WTC11 (cell line): ENCODE measurements around the gene ATP13A4. TPM values are rescaled to one million over a fixed set of nuclear protein-coding genes. Genes with fewer than 3 reads are reported as not detected.

Experiments used
- ATAC-seq: fragments of 200-7000 bp; cut with Tn5 transposase; 2 replicates; pipeline ENCODE4 v1.10.0; 2021; ENCODE audit warnings: mild to moderate bottlenecking, moderate library complexity
- CTCF ChIA-PET: fragments of 300-600 bp; sonication (Branson Sonifier 250); formaldehyde crosslinking; loops from one replicate; lab custom pipeline; 2021; ENCODE audit warnings: antibody characterized with exemption; lab: Charles Lee
- POLR2A ChIA-PET: fragments of 350-600 bp; sonication (Branson Sonifier 250); formaldehyde crosslinking; loops from one replicate; lab custom pipeline; 2021; ENCODE audit warnings: antibody characterized with exemption; lab: Charles Lee
- DNase-seq: peaks from one replicate; pipeline ENCODE4 v3.0.0; 2021; ENCODE audit warnings: low spot score
- H3K27ac Mint-ChIP-seq: 2 replicates; pipeline ENCODE4 v1.8.0; 2021; ENCODE audit warnings: mixed read lengths
- H3K27me3 Mint-ChIP-seq: 2 replicates; pipeline ENCODE4 v1.8.0; 2021; ENCODE audit warnings: low read depth, mild to moderate bottlenecking, moderate library complexity, mixed read lengths
- H3K36me3 Mint-ChIP-seq: 2 replicates; pipeline ENCODE4 v1.8.0; 2021; ENCODE audit warnings: mixed read lengths
- H3K4me1 Mint-ChIP-seq: 2 replicates; pipeline ENCODE4 v1.8.0; 2022; ENCODE audit warnings: mixed read lengths
- H3K4me3 Mint-ChIP-seq: 2 replicates; pipeline ENCODE4 v1.8.0; 2021; ENCODE audit warnings: mild to moderate bottlenecking, moderate library complexity, mixed read lengths
- H3K9me3 Mint-ChIP-seq: 2 replicates; pipeline ENCODE4 v1.8.0; 2021; ENCODE audit warnings: mixed read lengths
- AFF4 ChIP-seq: sonication (generic); formaldehyde crosslinking; IDR thresholded peaks from 2 replicates; pipeline ENCODE4 v1.8.1; 2023; ENCODE audit warnings: mild to moderate bottlenecking, missing genetic modification reagents, borderline replicate concordance
- E2F5 ChIP-seq: sonication (generic); formaldehyde crosslinking; IDR thresholded peaks from 2 replicates; pipeline ENCODE4 v1.8.1; 2022; ENCODE audit warnings: mild to moderate bottlenecking, moderate library complexity, missing genetic modification reagents
- ERG ChIP-seq: fragments of 250-450 bp; sonication (Bioruptor Pico); IDR thresholded peaks from 2 replicates; pipeline ENCODE4 v1.8.0; 2021; ENCODE audit warnings: mild to moderate bottlenecking
- FOXJ3 ChIP-seq: sonication (generic); formaldehyde crosslinking; IDR thresholded peaks from 2 replicates; pipeline ENCODE4 v1.9.0; 2021; ENCODE audit warnings: missing genetic modification reagents, mild to moderate bottlenecking, borderline replicate concordance
- FOXP1 ChIP-seq: sonication (generic); formaldehyde crosslinking; IDR thresholded peaks from 2 replicates; pipeline ENCODE4 v1.8.0; 2022; ENCODE audit warnings: missing genetic modification reagents, mild to moderate bottlenecking, moderate library complexity, borderline replicate concordance
- GABPB1 ChIP-seq: sonication (generic); formaldehyde crosslinking; IDR thresholded peaks from 2 replicates; pipeline ENCODE4 v1.8.1; 2023; ENCODE audit warnings: mild to moderate bottlenecking, missing genetic modification reagents
- HMGA2 ChIP-seq: fragments of 250-450 bp; sonication (Bioruptor Pico); IDR thresholded peaks from 2 replicates; pipeline ENCODE4 v1.4.0; 2021; ENCODE audit warnings: mild to moderate bottlenecking, moderate library complexity
- PRRX2 ChIP-seq: fragments of 250-450 bp; sonication (Bioruptor Pico); IDR thresholded peaks from 2 replicates; pipeline ENCODE4 v1.8.0; 2021; ENCODE audit warnings: mild to moderate bottlenecking
- RELA ChIP-seq: sonication (generic); formaldehyde crosslinking; IDR thresholded peaks from 2 replicates; pipeline ENCODE4 v1.8.1; 2022; ENCODE audit warnings: missing genetic modification reagents, mild to moderate bottlenecking, borderline replicate concordance
- RORB ChIP-seq: fragments of 250-450 bp; sonication (Bioruptor Pico); IDR thresholded peaks from 2 replicates; pipeline ENCODE4 v1.9.0; 2021; ENCODE audit warnings: mild to moderate bottlenecking
- SMAD4 ChIP-seq: sonication (generic); formaldehyde crosslinking; IDR thresholded peaks from 2 replicates; pipeline ENCODE4 v1.8.0; 2022; ENCODE audit warnings: mild to moderate bottlenecking, missing genetic modification reagents
- TP53 ChIP-seq: sonication (generic); formaldehyde crosslinking; IDR thresholded peaks from 2 replicates; pipeline ENCODE4 v1.8.1; 2023; ENCODE audit warnings: mild to moderate bottlenecking, missing genetic modification reagents
- ZBTB21 ChIP-seq: sonication (generic); formaldehyde crosslinking; IDR thresholded peaks from 2 replicates; pipeline ENCODE4 v1.8.1; 2023; ENCODE audit warnings: mild to moderate bottlenecking, missing genetic modification reagents, borderline replicate concordance
- ZNF121 ChIP-seq: sonication (generic); formaldehyde crosslinking; IDR thresholded peaks from 2 replicates; pipeline ENCODE4 v1.8.0; 2023; ENCODE audit warnings: missing genetic modification reagents
- ZNF281 ChIP-seq: sonication (generic); formaldehyde crosslinking; IDR thresholded peaks from 2 replicates; pipeline ENCODE4 v1.8.0; 2023; ENCODE audit warnings: mild to moderate bottlenecking, missing genetic modification reagents
- ZNF317 ChIP-seq: sonication (generic); formaldehyde crosslinking; IDR thresholded peaks from 2 replicates; pipeline ENCODE4 v1.8.1; 2023; ENCODE audit warnings: low read depth, mild to moderate bottlenecking, moderate library complexity, missing genetic modification reagents, borderline replicate concordance
- ZNF425 ChIP-seq: fragments of 250-450 bp; sonication (Bioruptor Pico); conservative IDR thresholded peaks from 2 replicates; pipeline ENCODE4 v1.9.0; 2021; ENCODE audit warnings: mild to moderate bottlenecking
- ZNF671 ChIP-seq: fragments of 250-450 bp; sonication (Bioruptor Pico); IDR thresholded peaks from 2 replicates; pipeline ENCODE4 v1.8.0; 2021; ENCODE audit warnings: mild to moderate bottlenecking
- total RNA-seq: library from RNA; stranded (reverse); gene quantifications from 3 replicates; pipeline ENCODE4 v1.2.3, GENCODE V29; 2021

Gene ATP13A4
- total RNA-seq, 1 experiment from 2014 or later = 0.20 TPM

GRCh38 chr3:193559100-193559499 is 4.4 kb upstream of the ATP13A4 start:
- no peak overlapping the region for H3K4me3 Mint-ChIP-seq
- ATAC-seq = no peak
- ChIA-PET POLR2A (no interaction called here), CTCF (no interaction called here)
- peaks cover 10% of the 10 kb centered on the region for H3K4me1 Mint-ChIP-seq
- DNase-seq = no peak
- no peaks in the 10 kb centered on the region for H3K9me3 Mint-ChIP-seq
- H3K27me3 Mint-ChIP-seq = no peaks in the 10 kb centered on the region
- H3K27ac Mint-ChIP-seq = no peak overlapping the region
- no peaks in the 10 kb centered on the region for H3K36me3 Mint-ChIP-seq
- TF ChIP-seq ERG (CRISPR knock-in tag) (no peak), AFF4 (CRISPR knock-in tag) (no peak), HMGA2 (CRISPR knock-in tag) (no peak), RORB (CRISPR knock-in tag) (no peak), ZNF425 (CRISPR knock-in tag) (no peak), RELA (no peak), ZBTB21 (CRISPR knock-in tag) (no peak), TP53 (CRISPR knock-in tag) (no peak), ZNF281 (no peak), FOXJ3 (no peak), ZNF671 (CRISPR knock-in tag) (no peak), FOXP1 (no peak), GABPB1 (CRISPR knock-in tag) (no peak), PRRX2 (no peak), ZNF317 (CRISPR knock-in tag) (no peak), E2F5 (CRISPR knock-in tag) (no peak)

GRCh38 chr3:193556841-193557240 is 2.1 kb upstream of the ATP13A4 start:
- H3K9me3 Mint-ChIP-seq = no peaks in the 10 kb centered on the region
- peaks cover 23% of the 10 kb centered on the region for H3K4me1 Mint-ChIP-seq
- no peak overlapping the region for H3K4me3 Mint-ChIP-seq
- DNase-seq (no peak), ATAC-seq (no peak)
- H3K36me3 Mint-ChIP-seq = no peaks in the 10 kb centered on the region
- TF ChIP-seq ZNF121 (CRISPR knock-in tag) = no peak
- TF ChIP-seq GABPB1 (CRISPR knock-in tag) = no peak
- TF ChIP-seq ZBTB21 (CRISPR knock-in tag) = no peak
- TF ChIP-seq SMAD4 = no peak
- POLR2A ChIA-PET = no interaction called here
- H3K27me3 Mint-ChIP-seq = no peaks in the 10 kb centered on the region
- CTCF ChIA-PET = no interaction called here
- no peak overlapping the region for H3K27ac Mint-ChIP-seq
